HG03521 (cell line): Measurements from ENCODE around the gene UGT1A7.
"Not testable (repeated sequence)": the region's sequence is repeated elsewhere in the genome, so short reads cannot be mapped to it uniquely, and the experiment has no call there.

Experiments used
- ATAC-seq: cut with Tn5 transposase; IDR thresholded peaks from one replicate; pipeline ENCODE4 v1.9.1; 2021; ENCODE audit warnings: mild to moderate bottlenecking, moderate library complexity; ENCODE audit not compliant: unreplicated experiment

UGT1A7 gene

GRCh38 chr2:233679196-233679595, 2.5 kb upstream of the UGT1A7 start:
- no peak for ATAC-seq

DNA sequence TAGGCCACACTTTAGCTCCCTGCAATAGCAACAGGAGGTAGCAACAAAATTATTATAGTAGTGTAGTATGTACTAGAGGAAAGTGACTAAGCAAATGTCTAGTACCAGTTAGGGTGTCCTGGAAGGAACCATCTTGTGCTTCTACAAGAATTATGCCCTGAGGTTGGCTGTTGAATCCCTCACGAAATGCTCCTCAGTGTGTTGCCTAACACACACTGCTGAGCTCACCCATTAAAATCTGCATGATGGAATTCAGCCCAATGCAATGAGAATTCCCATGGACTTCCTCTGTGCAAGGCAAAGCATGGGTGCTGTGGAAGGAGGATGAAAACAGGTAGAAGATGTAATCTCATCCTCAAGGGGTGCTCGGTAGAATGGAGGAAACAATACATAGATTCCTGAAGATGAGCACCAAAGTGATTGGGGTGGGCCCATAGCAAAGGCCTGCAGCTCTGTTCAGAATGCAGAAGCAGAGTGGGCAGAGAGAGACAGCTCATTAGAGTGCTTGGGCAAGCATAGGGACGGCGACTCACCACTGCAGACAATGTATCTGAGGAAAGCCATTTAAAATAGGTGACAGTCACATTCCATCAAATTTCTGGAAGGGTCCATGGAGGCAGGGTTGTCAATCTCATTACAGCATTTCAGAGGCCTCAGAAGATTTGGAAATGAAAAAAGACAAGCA, 1.2 kb upstream of the UGT1A7 start:
- no peak for ATAC-seq

DNA sequence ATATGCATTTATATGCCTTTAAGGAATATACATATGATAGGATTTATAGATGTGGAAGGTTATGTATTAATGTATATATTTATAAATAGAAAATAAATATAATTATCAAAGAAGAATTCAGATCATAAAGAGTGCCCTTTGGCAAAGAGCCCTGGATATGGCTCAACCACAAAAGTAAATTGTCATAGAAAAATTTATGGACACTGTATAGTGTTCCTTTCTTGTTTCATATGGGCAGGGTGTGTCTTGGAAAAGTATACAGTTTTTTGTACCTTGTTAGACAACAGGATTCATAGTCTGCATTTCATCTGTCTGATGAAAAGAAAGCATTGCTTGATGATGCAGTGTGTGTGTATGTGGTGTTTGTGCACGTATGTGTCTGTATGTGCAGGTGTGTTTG, 2.9 kb downstream of the UGT1A7 start:
- no peak for ATAC-seq

GRCh38 chr2:233686928-233687327, 5.2 kb downstream of the UGT1A7 start:
- no peak for ATAC-seq

- ATAC-seq, result no peak
Observed at GRCh38 chr2:233688341-233688740, 6.6 kb downstream of the UGT1A7 start.

DNA sequence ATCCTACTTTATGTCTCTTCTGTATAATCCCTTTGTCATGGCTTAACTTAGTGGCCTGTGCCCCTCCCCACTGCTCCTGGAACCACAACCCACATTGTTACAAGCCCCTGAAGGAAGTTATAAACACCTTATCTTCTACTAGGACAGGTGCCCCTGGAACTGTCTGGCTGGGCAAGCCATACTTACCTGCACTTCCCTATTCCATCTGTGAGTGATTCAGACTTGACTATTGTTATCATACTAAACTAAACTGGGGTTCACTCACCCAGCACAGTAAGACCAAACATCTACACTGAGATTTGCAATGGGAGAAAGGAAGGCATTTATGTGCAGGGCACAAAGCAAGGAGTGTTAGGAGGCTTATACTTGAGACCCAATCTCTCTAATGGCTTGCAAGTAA, 7.3 kb downstream of the UGT1A7 start:
- ATAC-seq, result no peak

- no peak for ATAC-seq
Observed at GRCh38 chr2:233689501-233689900, 7.8 kb downstream of the UGT1A7 start.

DNA sequence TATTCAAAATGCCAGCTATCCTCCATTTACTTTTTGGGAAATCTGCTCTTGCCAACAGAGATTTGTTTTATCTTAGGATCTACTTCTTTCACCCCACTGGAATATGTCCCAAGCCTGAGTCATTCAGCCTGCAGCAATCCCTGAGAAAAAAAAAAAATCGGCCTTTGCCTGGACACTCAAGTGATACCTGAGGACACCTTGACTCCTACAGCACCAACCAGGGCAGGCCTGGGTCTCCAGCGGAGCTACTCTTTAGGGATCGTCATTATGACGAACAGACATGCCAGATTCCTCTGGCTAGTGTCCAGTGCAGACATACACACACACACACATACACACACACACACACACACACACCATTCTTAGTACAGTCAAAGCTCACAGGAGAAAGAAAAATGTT, 8.7 kb downstream of the UGT1A7 start:
- ATAC-seq, result no peak

GRCh38 chr2:233691443-233692433, 10.0 kb downstream of the UGT1A7 start:
- ATAC-seq, result no peak

DNA sequence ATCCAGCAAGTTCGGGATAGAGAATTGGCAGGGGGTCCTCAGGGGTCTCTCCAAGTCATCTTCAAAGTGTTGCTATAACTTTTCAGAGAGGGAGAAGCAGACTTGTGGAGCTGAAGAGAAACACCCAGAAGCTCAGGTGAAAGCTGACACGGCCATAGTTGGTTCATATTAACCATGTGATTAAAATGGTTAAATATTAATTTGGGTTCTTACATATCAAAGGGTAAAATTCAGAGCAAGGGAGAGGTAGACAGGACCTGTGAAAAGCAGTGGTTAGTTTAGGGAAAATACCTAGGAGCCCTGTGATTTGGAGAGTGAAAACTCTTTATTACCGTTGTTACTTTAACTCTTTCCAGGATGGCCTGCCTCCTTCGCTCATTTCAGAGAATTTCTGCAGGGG, 10.9 kb downstream of the UGT1A7 start, which contains the start of gene UGT1A6:
Gene UGT1A6, plus strand, starts transcription at position 243 of the 400 bp plus-strand sequence. Its CDS starts 115 bp downstream, at position 358.
- ATAC-seq, result no peak

DNA sequence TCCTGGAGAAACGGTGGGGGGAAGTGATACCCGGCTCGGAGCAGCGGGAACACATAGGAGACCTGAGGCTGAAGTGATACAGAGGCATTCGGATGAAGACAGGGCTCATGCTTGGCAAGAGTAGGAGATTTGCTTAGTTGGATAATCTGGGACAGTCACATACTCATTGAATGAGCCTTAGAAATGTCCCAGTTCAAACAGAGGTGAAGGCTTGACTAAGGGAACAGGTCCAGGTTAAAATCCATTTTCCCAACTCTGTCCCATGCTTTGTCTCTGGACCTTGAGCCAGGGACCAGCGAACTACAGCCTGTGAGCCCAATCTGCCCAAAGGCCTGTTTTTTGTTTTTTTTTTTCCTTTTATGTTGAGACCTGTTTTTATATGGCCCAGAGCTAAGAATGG, 12.3 kb downstream of the UGT1A7 start:
- ATAC-seq, result no peak

GRCh38 chr2:233698740-233699139, 17.0 kb downstream of the UGT1A7 start:
- ATAC-seq, result no peak

- ATAC-seq, result no peak
Observed at GRCh38 chr2:233699424-233700027, 17.8 kb downstream of the UGT1A7 start.

GRCh38 chr2:233700028-233700635, 18.4 kb downstream of the UGT1A7 start:
- no peak for ATAC-seq

- not testable (repeated sequence) for ATAC-seq
Observed at GRCh38 chr2:233700842-233701241, 19.1 kb downstream of the UGT1A7 start.

DNA sequence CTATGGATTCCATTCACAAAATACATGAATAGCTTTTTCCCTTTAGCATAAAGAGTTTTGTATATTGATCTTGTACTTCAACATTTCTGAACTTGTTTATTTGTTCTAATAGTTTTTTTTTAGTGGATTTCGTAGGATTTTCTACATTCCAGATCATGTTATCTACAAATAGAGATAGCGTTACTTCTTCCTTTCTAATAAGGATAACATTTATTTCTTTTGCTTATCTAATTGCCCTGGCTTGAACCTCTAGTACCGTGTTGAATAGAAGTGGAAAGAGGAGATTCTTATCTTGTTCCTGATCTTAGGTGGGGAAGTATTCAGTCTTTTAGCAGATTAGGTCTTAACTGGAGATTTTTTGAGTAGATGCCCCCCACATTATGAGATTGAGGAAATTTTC, 20.5 kb downstream of the UGT1A7 start:
- ATAC-seq, result no peak

- no peak for ATAC-seq
Observed at GRCh38 chr2:233705911-233706506, 24.3 kb downstream of the UGT1A7 start.

DNA sequence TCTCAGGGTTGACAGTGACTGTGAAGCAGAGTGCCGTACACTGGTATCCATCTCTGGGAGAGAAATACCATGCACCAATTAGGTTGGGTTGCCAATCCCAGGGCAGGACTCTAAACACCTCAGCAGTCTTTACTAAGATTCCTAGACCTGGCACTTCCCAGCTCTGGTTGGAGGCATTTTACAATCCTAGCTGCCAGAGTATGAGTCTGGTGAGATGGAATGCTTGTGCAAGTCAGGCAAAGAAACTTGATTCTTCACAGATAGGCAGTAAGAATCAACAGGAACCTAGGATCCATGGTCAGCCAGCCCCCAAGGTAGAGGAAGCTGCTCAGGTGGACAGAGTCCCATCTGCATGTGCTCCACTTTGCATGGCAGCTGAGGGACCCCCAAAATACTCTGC, 25.0 kb downstream of the UGT1A7 start:
- ATAC-seq, result no peak

DNA sequence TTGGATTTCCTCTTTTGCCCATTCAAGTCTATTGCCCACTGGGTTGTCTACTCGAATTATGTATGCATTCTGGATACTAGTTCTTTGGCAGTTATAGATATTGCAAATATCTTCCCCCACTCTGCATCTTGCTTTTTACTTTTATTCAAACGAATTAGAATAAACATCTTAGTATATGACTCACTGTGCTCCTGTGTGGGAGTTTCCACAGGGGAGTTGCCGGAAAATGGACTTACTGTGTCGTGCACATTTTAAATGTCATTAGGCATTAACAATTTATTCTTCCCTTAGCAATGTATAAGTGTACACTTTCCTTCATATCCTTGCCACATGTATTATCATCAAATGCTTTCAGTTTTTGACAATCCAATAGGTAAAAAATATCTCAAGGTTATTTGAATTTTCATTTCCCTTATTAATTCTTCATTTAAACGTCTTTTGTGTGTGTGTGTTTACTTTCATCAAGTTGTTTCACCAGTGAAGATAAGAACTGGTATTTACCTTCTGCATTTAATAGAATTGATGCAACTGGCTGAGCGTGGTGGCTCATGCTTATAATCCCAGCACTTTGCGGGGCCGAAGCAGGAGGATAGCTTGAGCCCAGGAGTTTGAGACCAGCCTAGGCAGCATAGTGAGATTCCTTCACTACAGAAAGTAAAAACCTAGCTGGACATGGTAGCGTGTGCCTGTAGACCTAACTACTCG, 26.4 kb downstream of the UGT1A7 start:
- ATAC-seq, result no peak

DNA sequence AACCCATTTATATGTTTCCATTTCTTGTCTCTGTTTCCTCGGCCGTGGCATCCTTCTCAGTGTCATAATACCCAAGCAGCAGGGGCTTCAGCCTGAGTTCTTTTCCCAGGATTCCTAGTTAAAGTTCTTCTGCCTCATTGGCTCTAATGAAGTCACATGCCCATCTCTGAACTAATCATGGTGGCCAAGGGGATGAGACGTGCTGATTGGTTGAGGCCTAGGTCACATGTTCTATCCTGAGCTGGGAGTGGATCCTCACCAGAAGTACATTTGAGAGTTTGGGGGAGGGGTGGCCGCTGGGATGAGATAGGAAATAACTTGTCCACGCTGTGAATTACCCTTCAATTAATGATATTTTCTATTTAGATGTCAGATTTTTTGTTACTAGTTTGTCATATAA, 27.2 kb downstream of the UGT1A7 start:
- ATAC-seq, result no peak
